Neural crest cell (in vitro differentiated cells): ENCODE data around the gene BIRC2. TPM values are rescaled to one million over a fixed set of nuclear protein-coding genes. Genes with fewer than 3 reads are reported as not detected.
A peak's percentile ranks its signal among the peaks of the same experiment; 100 is the strongest.

Experiments
- DNase-seq: peaks from one replicate; pipeline ENCODE4 v3.0.0; 2021; ENCODE audit warnings: low read depth, mixed read lengths, low spot score
- H3K27ac Mint-ChIP-seq: one replicate; pipeline ENCODE4 v1.8.0; 2021; ENCODE audit warnings: mild to moderate bottlenecking, mixed read lengths; ENCODE audit not compliant: unreplicated experiment
- H3K27me3 Mint-ChIP-seq: 2 replicates; pipeline ENCODE4 v1.8.0; 2021; ENCODE audit warnings: low read depth, mild to moderate bottlenecking, mixed read lengths
- H3K36me3 Mint-ChIP-seq: 2 replicates; pipeline ENCODE4 v1.8.0; 2021; ENCODE audit warnings: low read depth, mild to moderate bottlenecking, mixed read lengths
- H3K4me1 Mint-ChIP-seq: 2 replicates; pipeline ENCODE4 v1.8.0; 2021; ENCODE audit warnings: mixed read lengths
- H3K4me3 Mint-ChIP-seq: one replicate; pipeline ENCODE4 v1.8.0; 2021; ENCODE audit warnings: mild to moderate bottlenecking, mixed read lengths
- H3K9me3 Mint-ChIP-seq: 2 replicates; pipeline ENCODE4 v1.8.0; 2021; ENCODE audit warnings: mixed read lengths
- total RNA-seq: library from RNA; stranded (reverse); gene quantifications from 2 replicates; pipeline ENCODE4 v1.2.1, GENCODE V29; 2021
- TF ChIP-seq, protein P1 (sequence below): fragments of 200-600 bp; sonication (generic); conservative IDR thresholded peaks from 2 replicates; pipeline ENCODE4 v1.5.0; 2021; ENCODE audit warnings: antibody characterized with exemption, mild to moderate bottlenecking

BIRC2 gene
- total RNA-seq, 1 donor from 2014 or later, result 42.6 TPM

DNA sequence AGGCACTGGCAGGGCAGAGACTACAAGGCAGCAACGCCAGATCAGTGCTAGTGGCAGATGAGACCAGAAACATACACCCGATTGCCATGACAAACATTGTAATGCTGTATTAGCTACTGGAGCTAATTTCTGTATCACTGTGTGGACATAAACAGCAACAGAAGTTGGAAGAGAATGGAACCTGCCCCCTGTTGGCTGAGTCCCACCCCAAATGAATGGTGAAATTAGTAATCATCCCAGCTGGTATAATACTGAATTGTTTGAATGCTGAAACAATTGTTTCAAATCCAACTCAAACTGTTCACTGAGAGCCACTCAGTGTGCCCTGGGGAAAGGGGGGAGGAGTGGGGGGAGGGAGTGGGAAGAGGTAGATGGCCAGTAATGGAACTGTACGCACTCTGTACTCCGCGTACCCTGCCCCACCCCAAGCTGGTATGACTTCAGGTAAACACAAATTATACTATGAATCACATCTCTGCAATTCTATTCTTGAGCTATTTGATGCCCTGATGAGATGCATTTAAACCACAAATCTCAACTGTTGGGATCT lies 40.9 kb upstream of the BIRC2 start:
- Mint-ChIP-seq H3K4me1 (peaks cover 4% of the 10 kb centered on the region), H3K27me3 (no peaks in the 10 kb centered on the region), H3K36me3 (no peaks in the 10 kb centered on the region), H3K4me3 (no peak overlapping the region), H3K9me3 (peaks cover 10% of the 10 kb centered on the region), H3K27ac (no peak overlapping the region)
- no peak for DNase-seq
- TF ChIP-seq, protein P1, sequence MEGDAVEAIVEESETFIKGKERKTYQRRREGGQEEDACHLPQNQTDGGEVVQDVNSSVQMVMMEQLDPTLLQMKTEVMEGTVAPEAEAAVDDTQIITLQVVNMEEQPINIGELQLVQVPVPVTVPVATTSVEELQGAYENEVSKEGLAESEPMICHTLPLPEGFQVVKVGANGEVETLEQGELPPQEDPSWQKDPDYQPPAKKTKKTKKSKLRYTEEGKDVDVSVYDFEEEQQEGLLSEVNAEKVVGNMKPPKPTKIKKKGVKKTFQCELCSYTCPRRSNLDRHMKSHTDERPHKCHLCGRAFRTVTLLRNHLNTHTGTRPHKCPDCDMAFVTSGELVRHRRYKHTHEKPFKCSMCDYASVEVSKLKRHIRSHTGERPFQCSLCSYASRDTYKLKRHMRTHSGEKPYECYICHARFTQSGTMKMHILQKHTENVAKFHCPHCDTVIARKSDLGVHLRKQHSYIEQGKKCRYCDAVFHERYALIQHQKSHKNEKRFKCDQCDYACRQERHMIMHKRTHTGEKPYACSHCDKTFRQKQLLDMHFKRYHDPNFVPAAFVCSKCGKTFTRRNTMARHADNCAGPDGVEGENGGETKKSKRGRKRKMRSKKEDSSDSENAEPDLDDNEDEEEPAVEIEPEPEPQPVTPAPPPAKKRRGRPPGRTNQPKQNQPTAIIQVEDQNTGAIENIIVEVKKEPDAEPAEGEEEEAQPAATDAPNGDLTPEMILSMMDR, result peak; percentile 38

DNA sequence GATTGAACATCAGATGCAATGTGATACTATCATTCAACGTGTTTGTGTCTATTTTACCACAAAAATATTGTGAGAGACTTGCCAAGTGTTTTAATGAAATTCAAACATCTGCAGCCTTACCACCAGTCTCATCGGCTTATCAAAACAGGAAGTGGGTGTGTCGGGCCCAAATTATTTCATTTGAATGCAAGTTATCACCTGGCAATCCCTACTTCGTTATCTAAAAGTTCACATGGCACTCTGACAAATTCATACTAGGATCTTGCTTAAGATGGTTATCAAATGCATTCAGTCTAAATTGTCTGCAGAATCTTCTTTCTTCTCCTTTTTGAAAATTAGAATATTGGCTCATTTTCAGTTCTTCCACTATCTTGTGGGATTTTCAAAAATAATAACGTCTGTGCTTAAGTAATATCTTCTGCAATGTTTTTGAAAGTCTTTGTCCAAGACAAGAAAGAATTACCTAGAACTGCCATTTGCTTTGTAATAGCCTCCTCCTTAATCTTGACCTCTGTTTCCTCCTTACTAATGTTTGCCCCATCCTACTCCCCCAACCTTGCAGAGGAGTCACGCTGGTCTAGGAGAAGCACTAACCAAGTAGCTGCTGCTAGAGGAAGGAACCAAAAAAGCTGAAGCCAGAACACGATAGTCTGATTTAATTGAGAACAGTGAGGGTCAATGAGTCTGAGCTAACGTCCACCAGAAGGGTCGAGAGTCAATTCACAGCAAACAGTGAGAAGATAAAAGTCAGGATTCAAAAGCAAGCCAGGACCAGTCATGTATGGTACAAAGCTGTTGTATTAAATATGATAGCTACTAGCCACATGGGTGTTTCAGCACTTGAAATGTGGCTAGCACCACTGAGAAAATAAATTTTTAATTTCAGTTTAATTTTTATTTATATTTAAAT lies 39.9 kb upstream of the BIRC2 start:
- TF ChIP-seq, protein P1, result no peak
- Mint-ChIP-seq H3K4me1 (peaks cover 4% of the 10 kb centered on the region), H3K27me3 (no peaks in the 10 kb centered on the region), H3K9me3 (peaks cover 6% of the 10 kb centered on the region), H3K27ac (no peak overlapping the region), H3K36me3 (no peaks in the 10 kb centered on the region), H3K4me3 (no peak overlapping the region)
- DNase-seq, result no peak

DNA sequence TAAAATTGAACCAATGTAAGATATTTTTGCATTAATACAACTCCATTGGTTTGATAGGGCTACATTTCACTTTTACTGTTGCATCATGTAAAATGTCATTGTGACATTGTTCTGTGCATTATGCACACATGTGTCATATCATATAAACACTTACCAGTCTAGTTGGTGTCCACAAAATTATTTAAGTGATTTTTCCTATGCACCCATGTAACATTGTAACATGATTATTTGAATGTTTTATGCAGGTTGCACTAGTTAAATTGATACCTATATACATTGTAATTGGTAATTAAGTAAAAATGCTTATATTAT lies 39.3 kb upstream of the BIRC2 start:
- no peak overlapping the region for H3K27ac Mint-ChIP-seq
- DNase-seq, result no peak
- H3K36me3 Mint-ChIP-seq, result no peaks in the 10 kb centered on the region
- TF ChIP-seq, protein P1, result no peak
- H3K4me1 Mint-ChIP-seq, result peaks cover 4% of the 10 kb centered on the region
- peaks cover 6% of the 10 kb centered on the region for H3K9me3 Mint-ChIP-seq
- no peak overlapping the region for H3K4me3 Mint-ChIP-seq
- no peaks in the 10 kb centered on the region for H3K27me3 Mint-ChIP-seq

DNA sequence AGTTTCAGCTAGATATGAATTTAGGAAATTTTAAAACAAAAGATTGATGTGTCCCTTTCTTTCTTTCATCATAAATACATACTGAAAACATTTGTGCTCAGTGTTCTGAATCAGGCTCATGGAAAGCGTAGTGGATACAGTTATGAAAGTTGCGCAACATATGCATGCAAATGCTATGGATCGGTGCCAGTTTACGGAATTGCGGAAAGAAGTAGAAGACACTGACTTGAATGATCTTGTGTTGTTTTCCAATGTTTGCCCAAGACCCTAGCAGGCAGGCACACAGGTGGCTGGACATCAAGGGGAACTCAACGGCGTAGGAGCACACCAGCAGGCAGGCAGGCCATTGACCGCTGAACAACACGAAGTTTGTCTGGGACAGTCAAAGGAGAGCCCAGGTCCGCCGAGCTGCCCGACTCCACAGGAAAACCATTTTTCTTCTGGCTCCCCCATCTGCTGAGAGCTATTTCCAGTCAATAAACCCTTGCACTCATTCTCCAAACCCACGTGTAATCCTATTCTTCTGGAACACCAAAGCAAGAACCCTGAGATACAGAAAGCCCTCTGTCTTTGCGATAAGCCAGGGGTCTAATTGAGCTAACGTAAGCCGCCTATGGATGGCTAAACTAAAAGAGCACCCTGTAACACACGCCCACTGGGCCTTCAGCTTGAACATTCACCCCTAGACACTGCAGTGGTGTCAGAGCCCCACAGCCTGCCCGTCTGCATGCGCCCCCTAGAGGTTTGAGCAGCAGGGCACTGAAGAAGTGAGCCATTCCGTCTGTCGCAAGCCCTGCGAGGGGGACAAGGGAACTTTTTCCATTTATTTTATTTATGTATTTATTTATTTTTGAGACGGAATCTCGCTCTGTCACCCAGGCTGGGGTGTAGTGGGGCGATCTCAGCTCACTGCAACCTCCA lies 37.1 kb upstream of the BIRC2 start:
- H3K27me3 Mint-ChIP-seq, result no peaks in the 10 kb centered on the region
- peaks cover 4% of the 10 kb centered on the region for H3K4me1 Mint-ChIP-seq
- H3K27ac Mint-ChIP-seq, result no peak overlapping the region
- TF ChIP-seq, protein P1, result peak; percentile 37
- no peak overlapping the region for H3K4me3 Mint-ChIP-seq
- DNase-seq, result no peak
- H3K36me3 Mint-ChIP-seq, result no peaks in the 10 kb centered on the region
- peaks cover 6% of the 10 kb centered on the region for H3K9me3 Mint-ChIP-seq

DNA sequence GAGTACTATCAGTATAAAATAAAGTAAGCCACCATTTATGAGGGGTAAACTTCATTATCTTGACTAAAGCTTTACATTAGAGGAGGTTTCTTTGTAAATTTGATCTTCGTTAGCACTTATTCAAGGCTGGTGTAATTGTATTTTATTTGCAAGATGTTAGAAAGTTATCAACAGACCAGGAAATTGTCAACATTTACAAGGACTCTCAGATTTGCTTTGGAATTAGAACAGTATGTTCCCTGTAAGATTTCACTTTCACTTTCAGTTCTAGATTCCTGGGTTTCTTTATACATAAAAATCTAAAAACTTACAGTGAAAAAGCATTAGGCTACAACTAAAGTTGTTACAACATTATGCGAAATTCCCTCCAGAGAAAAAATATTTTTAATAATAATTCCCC lies 34.3 kb upstream of the BIRC2 start:
- H3K4me3 Mint-ChIP-seq, result no peak overlapping the region
- TF ChIP-seq, protein P1, result no peak
- peaks cover 8% of the 10 kb centered on the region for H3K4me1 Mint-ChIP-seq
- H3K36me3 Mint-ChIP-seq, result no peaks in the 10 kb centered on the region
- no peak for DNase-seq
- peaks cover 6% of the 10 kb centered on the region for H3K9me3 Mint-ChIP-seq
- no peak overlapping the region for H3K27ac Mint-ChIP-seq
- H3K27me3 Mint-ChIP-seq, result peaks cover 11% of the 10 kb centered on the region
